SK-N-SH (cell line): Measurements from ENCODE around the gene HOXB5. TPM values are rescaled to one million over a fixed set of nuclear protein-coding genes. Genes with fewer than 3 reads are reported as not detected.

Experiments used
- CTCF ChIA-PET: fragments of 300-600, 350-600 bp; formaldehyde crosslinking; extraction: SDS; loops from one replicate; lab custom pipeline; 2021; lab: Yijun Ruan, JAX
- POLR2A ChIA-PET: fragments of 350-600 bp; sonication (Branson Sonifier 250); formaldehyde crosslinking; extraction: SDS; loops from one replicate; lab custom pipeline; 2020; ENCODE audit warnings: antibody characterized with exemption, inconsistent platforms; lab: Yijun Ruan, JAX
- DNase-seq: peaks from one replicate; pipeline ENCODE4 v3.0.0; 2012
- H2AFZ ChIP-seq: fragments of 200-600 bp; sonication (generic); 2 replicates; pipeline ENCODE4 v1.8.1; 2016; ENCODE audit warnings: antibody characterized with exemption, mild to moderate bottlenecking, low read depth
- H3F3A ChIP-seq: fragments of 200-600 bp; sonication (generic); replicated peaks from 2 replicates; pipeline ENCODE3; 2016; ENCODE audit warnings: antibody characterized with exemption, mild to moderate bottlenecking; ENCODE audit not compliant: insufficient read depth
- H3K27ac ChIP-seq, 2 experiments: fragments of 200-500 bp in 1 of 2; fragments of 200-600 bp in 1 of 2; sonication (Bioruptor generic) in 1 of 2; sonication (generic), shearing (Covaris generic) in 1 of 2; 2 replicates each; pipeline versions ENCODE4 v1.5.1 to v1.6.1; 2014 to 2016; ENCODE audit warnings: low read depth in 2 of 2, inconsistent platforms in 1 of 2, low read length in 1 of 2, mild to moderate bottlenecking in 1 of 2, mixed read lengths in 1 of 2
- H3K27me3 ChIP-seq: fragments of 200-600 bp; sonication (generic), shearing (Covaris generic); 2 replicates; pipeline ENCODE4 v1.6.1; 2016; ENCODE audit warnings: mixed run types; ENCODE audit not compliant: insufficient read depth
- H3K36me3 ChIP-seq, 2 experiments: fragments of 200-500 bp in 1 of 2; fragments of 200-600 bp in 1 of 2; sonication (Bioruptor generic) in 1 of 2; sonication (generic) in 1 of 2; replicated peaks in 1 of 2; 2 replicates each; pipeline versions ENCODE3 to v1.5.1; 2014 to 2016; ENCODE audit warnings: low read length in 1 of 2, mild to moderate bottlenecking in 1 of 2; ENCODE audit not compliant: insufficient read depth in 2 of 2, control insufficient read depth in 1 of 2
- H3K4me1 ChIP-seq, 2 experiments: fragments of 200-500 bp in 1 of 2; fragments of 200-600 bp in 1 of 2; sonication (Bioruptor generic) in 1 of 2; sonication (generic), shearing (Covaris generic) in 1 of 2; 2 replicates each; pipeline versions ENCODE4 v1.5.1 to v1.6.1; 2014 to 2016; ENCODE audit warnings: low read depth in 1 of 2, low read length in 1 of 2, mixed run types in 1 of 2; ENCODE audit not compliant: insufficient read depth in 2 of 2, control insufficient read depth in 1 of 2
- H3K4me2 ChIP-seq: fragments of 200-600 bp; sonication (generic), shearing (Covaris generic); 2 replicates; pipeline ENCODE4 v1.6.1; 2017; ENCODE audit warnings: mixed run types
- H3K4me3 ChIP-seq, 2 experiments: fragments of 200-500 bp in 1 of 2; fragments of 200-600 bp in 1 of 2; sonication (Bioruptor generic) in 1 of 2; sonication (generic), shearing (Covaris generic) in 1 of 2; 2 replicates each; pipeline versions ENCODE4 v1.5.1 to v1.8.1; 2014 to 2016; ENCODE audit warnings: low read depth in 2 of 2, inconsistent platforms in 1 of 2, low read length in 1 of 2, mild to moderate bottlenecking in 1 of 2, mixed read lengths in 1 of 2, moderate library complexity in 1 of 2
- H3K79me2 ChIP-seq: fragments of 200-600 bp; sonication (generic); 2 replicates; pipeline ENCODE4 v1.8.1; 2017; ENCODE audit warnings: mild to moderate bottlenecking; ENCODE audit not compliant: insufficient read depth
- H3K9ac ChIP-seq: fragments of 200-600 bp; sonication (generic); 2 replicates; pipeline ENCODE4 v1.6.1; 2017; ENCODE audit warnings: mixed run types
- H3K9me2 ChIP-seq: fragments of 200-600 bp; sonication (generic); 2 replicates; pipeline ENCODE4 v1.6.1; 2017; ENCODE audit warnings: mixed run types
- H3K9me3 ChIP-seq: fragments of 200-600 bp; sonication (generic); 2 replicates; pipeline ENCODE4 v1.6.1; 2017; ENCODE audit warnings: mixed run types, mild to moderate bottlenecking, moderate library complexity
- H4K20me1 ChIP-seq: fragments of 200-600 bp; sonication (generic); 2 replicates; pipeline ENCODE4 v1.6.1; 2017; ENCODE audit warnings: mild to moderate bottlenecking, mixed run types; ENCODE audit not compliant: insufficient read depth
- CHD2 ChIP-seq: fragments of 150-350 bp; IDR thresholded peaks from 2 replicates; pipeline ENCODE4 v1.6.1; 2018; ENCODE audit warnings: low read length; ENCODE audit not compliant: partially characterized antibody
- EP300 ChIP-seq, 2 experiments: IDR thresholded peaks; 2 replicates each; pipeline versions ENCODE4 v1.4.0 to v1.6.1; 2012; ENCODE audit warnings: borderline replicate concordance in 1 of 2, low read depth in 1 of 2, low read length in 1 of 2
- FOXJ3 ChIP-seq: sonication (generic); formaldehyde crosslinking; IDR thresholded peaks from 2 replicates; pipeline ENCODE4 v1.5.1; 2020; ENCODE audit warnings: mild to moderate bottlenecking, missing genetic modification reagents
- FOXM1 ChIP-seq: IDR thresholded peaks from 2 replicates; pipeline ENCODE4 v1.4.0; 2012; ENCODE audit warnings: low read depth, mild to moderate bottlenecking
- GATA2 ChIP-seq: sonication (generic); formaldehyde crosslinking; IDR thresholded peaks from 2 replicates; pipeline ENCODE4 v1.5.0; 2020; ENCODE audit warnings: mild to moderate bottlenecking, missing genetic modification reagents
- JUND ChIP-seq: IDR thresholded peaks from 2 replicates; pipeline ENCODE4 v1.4.0; 2012
- NFIC ChIP-seq: IDR thresholded peaks from 2 replicates; pipeline ENCODE4 v1.4.0; 2012; ENCODE audit warnings: borderline replicate concordance
- NRF1 ChIP-seq: IDR thresholded peaks from 2 replicates; pipeline ENCODE4 v1.6.1; 2012; ENCODE audit warnings: low read depth, mild to moderate bottlenecking, low read length
- POLR2AphosphoS5 ChIP-seq: IDR thresholded peaks from 2 replicates; pipeline ENCODE4 v1.6.1; 2012; ENCODE audit warnings: low read depth, low read length
- RAD21 ChIP-seq: IDR thresholded peaks from 2 replicates; pipeline ENCODE4 v1.6.1; 2012; ENCODE audit warnings: mild to moderate bottlenecking, low read length
- RFX5 ChIP-seq: IDR thresholded peaks from 2 replicates; pipeline ENCODE4 v1.6.1; 2012; ENCODE audit warnings: mild to moderate bottlenecking, improper control_type of control experiment, low read length
- SMC3 ChIP-seq: IDR thresholded peaks from 2 replicates; pipeline ENCODE4 v1.6.1; 2012; ENCODE audit warnings: low read depth, low read length, improper control_type of control experiment
- TAF1 ChIP-seq: IDR thresholded peaks from 2 replicates; pipeline ENCODE4 v1.6.1; 2012; ENCODE audit warnings: low read depth, mild to moderate bottlenecking, low read length, moderate library complexity, borderline replicate concordance
- TCF12 ChIP-seq: IDR thresholded peaks from 2 replicates; pipeline ENCODE4 v1.4.0; 2012
- TEAD4 ChIP-seq: IDR thresholded peaks from 2 replicates; pipeline ENCODE4 v1.4.0; 2012; ENCODE audit warnings: mild to moderate bottlenecking, borderline replicate concordance; ENCODE audit not compliant: insufficient read depth
- YY1 ChIP-seq: IDR thresholded peaks from 2 replicates; pipeline ENCODE4 v1.4.0; 2012; ENCODE audit warnings: low read depth, mild to moderate bottlenecking
- WGBS: methylation state at CpG from one replicate; pipeline ENCODE4 v1.1.6; 2017; ENCODE audit warnings: low lambda C conversion rate; 5-methylcytosine and 5-hydroxymethylcytosine counted together
- polyA plus RNA-seq, 3 experiments: library from polyadenylated mRNA; depleted of rRNA; stranded (reverse); fragments of >200 nt; gene quantifications; 2 replicates each; pipeline ENCODE4 v1.2.3, GENCODE V29; 2012
- TF ChIP-seq, protein P1 (sequence below): fragments of 150-350 bp; IDR thresholded peaks from 2 replicates; pipeline ENCODE4 v1.6.1; 2016; ENCODE audit warnings: mild to moderate bottlenecking, low read depth, low read length
- TF ChIP-seq, protein P2 (sequence below): IDR thresholded peaks from 2 replicates; pipeline ENCODE4; 2012
- TF ChIP-seq, protein P3 (sequence below): IDR thresholded peaks from 2 replicates; pipeline ENCODE4 v1.4.0; 2012; ENCODE audit warnings: low read depth, borderline replicate concordance
- TF ChIP-seq, protein P4 (sequence below): fragments of 150-350 bp; IDR thresholded peaks from 2 replicates; pipeline ENCODE4 v1.6.1; 2017; ENCODE audit warnings: antibody characterized with exemption, low read length, low read depth, borderline replicate concordance
- TF ChIP-seq, protein P5 (sequence below): IDR thresholded peaks from 2 replicates; pipeline ENCODE4 v1.6.1; 2012; ENCODE audit warnings: mild to moderate bottlenecking, low read depth, low read length, moderate library complexity

HOXB5 gene
- polyA plus RNA-seq, 1 of the 3 experiments (the other 2 are of a cell fraction): not detected

DNA sequence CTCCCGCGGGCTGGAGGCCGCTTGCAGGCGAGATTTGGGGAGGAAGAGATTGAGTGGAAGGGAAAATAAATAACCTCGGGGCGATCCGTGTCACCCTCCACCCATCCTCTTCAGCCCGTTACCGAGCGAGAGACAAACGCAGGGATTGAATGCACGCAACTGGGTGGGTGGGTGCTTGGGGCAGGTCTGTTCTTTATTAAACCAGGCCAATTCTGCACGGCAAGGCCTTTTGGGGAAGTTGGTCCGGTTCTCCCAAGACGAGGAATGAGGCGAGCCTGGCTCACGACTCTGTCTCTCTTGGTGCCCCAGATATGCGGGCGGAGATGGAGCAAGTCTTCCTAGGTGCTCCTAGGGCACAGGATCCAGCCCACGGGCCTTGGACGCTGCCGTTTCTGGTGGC lies 17.6 kb upstream of the HOXB5 start (continued):
- TF ChIP-seq NFIC: no peak
- no peak for TF ChIP-seq RFX5
- no peak for TF ChIP-seq GATA2 (CRISPR knock-in tag)
- no peak for TF ChIP-seq EP300 (IDR thresholded peaks at IDR 0.05; ENCODE audit: borderline replicate concordance in 1 of 2, low read depth in 1 of 2, low read length in 1 of 2)
- TF ChIP-seq, protein P1, sequence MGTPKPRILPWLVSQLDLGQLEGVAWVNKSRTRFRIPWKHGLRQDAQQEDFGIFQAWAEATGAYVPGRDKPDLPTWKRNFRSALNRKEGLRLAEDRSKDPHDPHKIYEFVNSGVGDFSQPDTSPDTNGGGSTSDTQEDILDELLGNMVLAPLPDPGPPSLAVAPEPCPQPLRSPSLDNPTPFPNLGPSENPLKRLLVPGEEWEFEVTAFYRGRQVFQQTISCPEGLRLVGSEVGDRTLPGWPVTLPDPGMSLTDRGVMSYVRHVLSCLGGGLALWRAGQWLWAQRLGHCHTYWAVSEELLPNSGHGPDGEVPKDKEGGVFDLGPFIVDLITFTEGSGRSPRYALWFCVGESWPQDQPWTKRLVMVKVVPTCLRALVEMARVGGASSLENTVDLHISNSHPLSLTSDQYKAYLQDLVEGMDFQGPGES: no peak
- TF ChIP-seq, protein P2, sequence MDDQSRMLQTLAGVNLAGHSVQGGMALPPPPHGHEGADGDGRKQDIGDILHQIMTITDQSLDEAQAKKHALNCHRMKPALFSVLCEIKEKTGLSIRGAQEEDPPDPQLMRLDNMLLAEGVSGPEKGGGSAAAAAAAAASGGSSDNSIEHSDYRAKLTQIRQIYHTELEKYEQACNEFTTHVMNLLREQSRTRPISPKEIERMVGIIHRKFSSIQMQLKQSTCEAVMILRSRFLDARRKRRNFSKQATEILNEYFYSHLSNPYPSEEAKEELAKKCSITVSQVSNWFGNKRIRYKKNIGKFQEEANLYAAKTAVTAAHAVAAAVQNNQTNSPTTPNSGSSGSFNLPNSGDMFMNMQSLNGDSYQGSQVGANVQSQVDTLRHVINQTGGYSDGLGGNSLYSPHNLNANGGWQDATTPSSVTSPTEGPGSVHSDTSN: no peak
- TF ChIP-seq, all 33 proteins: peak for 0

DNA sequence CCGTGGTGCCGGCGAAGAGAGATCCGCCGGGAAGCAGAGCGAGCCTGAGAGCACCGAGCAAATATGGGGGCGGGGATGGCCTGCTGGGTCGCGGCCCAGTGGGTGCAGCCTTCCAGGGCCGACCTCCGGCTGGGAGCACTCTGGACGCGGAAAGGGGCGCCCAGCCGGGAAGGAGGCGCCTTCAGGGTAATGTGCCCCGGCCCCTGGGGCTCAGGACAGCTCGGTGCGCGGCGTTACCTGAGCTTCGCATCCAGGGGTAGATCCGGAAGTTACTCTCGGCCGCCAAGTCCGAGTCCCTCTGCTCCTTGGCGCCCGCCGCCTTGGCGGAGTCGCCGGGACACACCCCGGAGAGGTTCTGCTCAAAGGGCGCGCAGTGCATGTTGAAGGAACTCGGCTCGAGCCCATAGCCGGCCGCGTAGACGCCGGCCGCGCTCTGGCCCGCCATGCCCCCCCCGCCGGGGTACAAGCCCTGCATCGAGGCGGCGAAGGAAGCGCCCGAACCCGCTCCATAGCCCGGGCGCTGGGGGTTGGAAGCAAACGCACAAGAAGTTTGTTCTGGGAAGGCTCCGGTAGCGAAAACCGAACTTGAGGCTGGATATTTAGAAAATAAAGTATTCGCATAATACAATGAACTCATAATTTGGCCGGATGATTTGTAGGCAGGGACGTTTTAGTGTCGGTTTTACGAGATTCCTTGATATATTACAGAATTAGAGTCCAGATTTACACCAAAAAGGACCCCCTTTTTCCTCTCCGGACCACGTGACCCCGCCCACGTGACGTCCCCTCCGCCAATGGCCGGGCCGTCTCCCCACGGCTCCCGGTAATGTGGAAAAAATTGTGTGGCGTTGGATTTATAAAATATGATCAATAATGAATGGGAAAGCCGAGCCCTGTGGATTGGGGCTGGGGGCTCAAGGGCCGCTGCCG lies 17.0 kb upstream of the HOXB5 start, which contains the start of gene HOXB7:
Gene HOXB7 (minus strand): TSS at position 736 of the 930 bp plus-strand sequence. CDS start 99 bp downstream, at position 637.
- Histone ChIP-seq H3K79me2 (no peaks in the 10 kb centered on the region), H3K4me1 (no peaks in the 10 kb centered on the region; a peak in 1 of 4 replicates), H3K36me3 (no peaks in the 10 kb centered on the region), H2AFZ (peak within 1 kb of the TSS; percentile 78; the same call in 1 of the 2 replicates), H3K27me3 (peaks cover 99% of the 10 kb centered on the region), H3K9ac (no peak within 1 kb of the TSS), H3K27ac (no peak within 1 kb of the TSS), H4K20me1 (peaks cover 8% of the 10 kb centered on the region), H3F3A (no peaks in the 10 kb centered on the region), H3K4me2 (peak within 1 kb of the TSS; percentile 45), H3K9me3 (no peaks in the 10 kb centered on the region), H3K4me3 (peak within 1 kb of the TSS in 1 of 2 experiments; percentile 2; a peak in 1 of 4 replicates), H3K9me2 (no peaks in the 10 kb centered on the region)
- DNase-seq: peak; percentile 79
- ChIA-PET POLR2A (no interaction called here), CTCF (interaction anchor here (1.0 to 1.7 kb wide), 5 partner anchors 9 to 302 kb away, joined by 3 to 8 read pairs (median 3); partner anchors contain the start of gene HOXB5)
- WGBS: 2% methylated on average over 52 of the region's 79 CpGs
- TF ChIP-seq TAF1: no peak
- TF ChIP-seq NRF1: no peak
- TF ChIP-seq FOXM1: no peak
- TF ChIP-seq RAD21: no peak
- TF ChIP-seq, protein P3, sequence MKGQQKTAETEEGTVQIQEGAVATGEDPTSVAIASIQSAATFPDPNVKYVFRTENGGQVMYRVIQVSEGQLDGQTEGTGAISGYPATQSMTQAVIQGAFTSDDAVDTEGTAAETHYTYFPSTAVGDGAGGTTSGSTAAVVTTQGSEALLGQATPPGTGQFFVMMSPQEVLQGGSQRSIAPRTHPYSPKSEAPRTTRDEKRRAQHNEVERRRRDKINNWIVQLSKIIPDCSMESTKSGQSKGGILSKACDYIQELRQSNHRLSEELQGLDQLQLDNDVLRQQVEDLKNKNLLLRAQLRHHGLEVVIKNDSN: peak; percentile 95
- TF ChIP-seq POLR2AphosphoS5: no peak
- no peak for TF ChIP-seq SMC3
- TF ChIP-seq, protein P1: no peak
- no peak for TF ChIP-seq NFIC
- TF ChIP-seq, protein P4, sequence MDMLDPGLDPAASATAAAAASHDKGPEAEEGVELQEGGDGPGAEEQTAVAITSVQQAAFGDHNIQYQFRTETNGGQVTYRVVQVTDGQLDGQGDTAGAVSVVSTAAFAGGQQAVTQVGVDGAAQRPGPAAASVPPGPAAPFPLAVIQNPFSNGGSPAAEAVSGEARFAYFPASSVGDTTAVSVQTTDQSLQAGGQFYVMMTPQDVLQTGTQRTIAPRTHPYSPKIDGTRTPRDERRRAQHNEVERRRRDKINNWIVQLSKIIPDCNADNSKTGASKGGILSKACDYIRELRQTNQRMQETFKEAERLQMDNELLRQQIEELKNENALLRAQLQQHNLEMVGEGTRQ: peak; percentile 74
- TF ChIP-seq, protein P5, sequence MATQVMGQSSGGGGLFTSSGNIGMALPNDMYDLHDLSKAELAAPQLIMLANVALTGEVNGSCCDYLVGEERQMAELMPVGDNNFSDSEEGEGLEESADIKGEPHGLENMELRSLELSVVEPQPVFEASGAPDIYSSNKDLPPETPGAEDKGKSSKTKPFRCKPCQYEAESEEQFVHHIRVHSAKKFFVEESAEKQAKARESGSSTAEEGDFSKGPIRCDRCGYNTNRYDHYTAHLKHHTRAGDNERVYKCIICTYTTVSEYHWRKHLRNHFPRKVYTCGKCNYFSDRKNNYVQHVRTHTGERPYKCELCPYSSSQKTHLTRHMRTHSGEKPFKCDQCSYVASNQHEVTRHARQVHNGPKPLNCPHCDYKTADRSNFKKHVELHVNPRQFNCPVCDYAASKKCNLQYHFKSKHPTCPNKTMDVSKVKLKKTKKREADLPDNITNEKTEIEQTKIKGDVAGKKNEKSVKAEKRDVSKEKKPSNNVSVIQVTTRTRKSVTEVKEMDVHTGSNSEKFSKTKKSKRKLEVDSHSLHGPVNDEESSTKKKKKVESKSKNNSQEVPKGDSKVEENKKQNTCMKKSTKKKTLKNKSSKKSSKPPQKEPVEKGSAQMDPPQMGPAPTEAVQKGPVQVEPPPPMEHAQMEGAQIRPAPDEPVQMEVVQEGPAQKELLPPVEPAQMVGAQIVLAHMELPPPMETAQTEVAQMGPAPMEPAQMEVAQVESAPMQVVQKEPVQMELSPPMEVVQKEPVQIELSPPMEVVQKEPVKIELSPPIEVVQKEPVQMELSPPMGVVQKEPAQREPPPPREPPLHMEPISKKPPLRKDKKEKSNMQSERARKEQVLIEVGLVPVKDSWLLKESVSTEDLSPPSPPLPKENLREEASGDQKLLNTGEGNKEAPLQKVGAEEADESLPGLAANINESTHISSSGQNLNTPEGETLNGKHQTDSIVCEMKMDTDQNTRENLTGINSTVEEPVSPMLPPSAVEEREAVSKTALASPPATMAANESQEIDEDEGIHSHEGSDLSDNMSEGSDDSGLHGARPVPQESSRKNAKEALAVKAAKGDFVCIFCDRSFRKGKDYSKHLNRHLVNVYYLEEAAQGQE: no peak
- no peak for TF ChIP-seq CHD2
- TF ChIP-seq TCF12: no peak
- no peak for TF ChIP-seq YY1
- TF ChIP-seq TEAD4: no peak
- no peak for TF ChIP-seq JUND
- no peak for TF ChIP-seq FOXJ3 (CRISPR knock-in tag)
